Panc1 (cell line): Measurements from ENCODE around the gene RIC3.

Experiments
- POLR2AphosphoS5 ChIP-seq: IDR thresholded peaks from 2 replicates; pipeline ENCODE4 v1.6.1; 2012; ENCODE audit warnings: mild to moderate bottlenecking, low read depth, low read length, moderate library complexity
- TF ChIP-seq, protein P1 (sequence below): fragments of 450-650 bp; IDR thresholded peaks from 2 replicates; pipeline ENCODE4 v1.5.1; 2017; ENCODE audit warnings: mild to moderate bottlenecking

- TF ChIP-seq POLR2AphosphoS5: no peak
- TF ChIP-seq, protein P1, sequence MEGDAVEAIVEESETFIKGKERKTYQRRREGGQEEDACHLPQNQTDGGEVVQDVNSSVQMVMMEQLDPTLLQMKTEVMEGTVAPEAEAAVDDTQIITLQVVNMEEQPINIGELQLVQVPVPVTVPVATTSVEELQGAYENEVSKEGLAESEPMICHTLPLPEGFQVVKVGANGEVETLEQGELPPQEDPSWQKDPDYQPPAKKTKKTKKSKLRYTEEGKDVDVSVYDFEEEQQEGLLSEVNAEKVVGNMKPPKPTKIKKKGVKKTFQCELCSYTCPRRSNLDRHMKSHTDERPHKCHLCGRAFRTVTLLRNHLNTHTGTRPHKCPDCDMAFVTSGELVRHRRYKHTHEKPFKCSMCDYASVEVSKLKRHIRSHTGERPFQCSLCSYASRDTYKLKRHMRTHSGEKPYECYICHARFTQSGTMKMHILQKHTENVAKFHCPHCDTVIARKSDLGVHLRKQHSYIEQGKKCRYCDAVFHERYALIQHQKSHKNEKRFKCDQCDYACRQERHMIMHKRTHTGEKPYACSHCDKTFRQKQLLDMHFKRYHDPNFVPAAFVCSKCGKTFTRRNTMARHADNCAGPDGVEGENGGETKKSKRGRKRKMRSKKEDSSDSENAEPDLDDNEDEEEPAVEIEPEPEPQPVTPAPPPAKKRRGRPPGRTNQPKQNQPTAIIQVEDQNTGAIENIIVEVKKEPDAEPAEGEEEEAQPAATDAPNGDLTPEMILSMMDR: no peak
Observed at GRCh38 chr11:8079111-8079675, 89.6 kb downstream of the RIC3 start.
